ENCODE measurements around the gene HCST.

HCST gene

DNA sequence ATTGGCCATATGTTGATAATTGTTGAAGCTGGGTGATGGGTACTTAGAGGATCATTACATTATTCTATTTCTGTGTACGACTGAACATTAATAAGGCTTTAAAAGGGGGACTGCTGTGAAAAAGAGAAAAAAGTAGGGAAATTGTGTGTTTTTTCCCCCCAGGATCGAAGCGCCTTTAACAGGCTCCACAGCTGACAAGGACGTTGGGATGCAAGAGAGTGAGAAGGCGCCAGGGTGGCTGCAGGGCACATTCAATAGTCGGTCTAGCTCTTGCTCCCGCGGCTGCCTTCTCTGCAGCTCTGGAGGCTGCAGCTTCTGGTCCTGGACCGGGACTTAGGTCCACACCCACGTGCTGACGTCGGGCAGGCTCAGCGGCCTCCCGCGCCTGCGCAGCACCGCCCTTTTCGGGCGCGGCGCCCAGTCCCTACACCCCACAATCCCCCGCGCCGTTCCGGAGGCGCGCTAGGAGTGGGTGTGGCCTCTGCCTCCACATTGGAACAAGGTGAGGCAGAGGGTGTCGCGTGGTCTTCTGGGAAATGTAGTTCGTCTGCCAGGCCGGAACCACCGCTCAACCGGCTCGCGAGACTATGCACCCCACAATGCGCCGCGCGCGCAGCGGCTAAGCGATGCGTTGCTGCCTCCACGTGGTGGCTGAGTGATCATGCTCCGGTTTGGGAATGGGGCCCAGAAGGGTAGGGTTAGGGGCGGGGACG, 29.0 kb downstream of the HCST start (continued):
- TF ChIP-seq ZNF211 (tag by site-specific recombination; IDR thresholded peaks at IDR 0.05; ENCODE audit: low read depth) = no peak
- TF ChIP-seq, protein P1, sequence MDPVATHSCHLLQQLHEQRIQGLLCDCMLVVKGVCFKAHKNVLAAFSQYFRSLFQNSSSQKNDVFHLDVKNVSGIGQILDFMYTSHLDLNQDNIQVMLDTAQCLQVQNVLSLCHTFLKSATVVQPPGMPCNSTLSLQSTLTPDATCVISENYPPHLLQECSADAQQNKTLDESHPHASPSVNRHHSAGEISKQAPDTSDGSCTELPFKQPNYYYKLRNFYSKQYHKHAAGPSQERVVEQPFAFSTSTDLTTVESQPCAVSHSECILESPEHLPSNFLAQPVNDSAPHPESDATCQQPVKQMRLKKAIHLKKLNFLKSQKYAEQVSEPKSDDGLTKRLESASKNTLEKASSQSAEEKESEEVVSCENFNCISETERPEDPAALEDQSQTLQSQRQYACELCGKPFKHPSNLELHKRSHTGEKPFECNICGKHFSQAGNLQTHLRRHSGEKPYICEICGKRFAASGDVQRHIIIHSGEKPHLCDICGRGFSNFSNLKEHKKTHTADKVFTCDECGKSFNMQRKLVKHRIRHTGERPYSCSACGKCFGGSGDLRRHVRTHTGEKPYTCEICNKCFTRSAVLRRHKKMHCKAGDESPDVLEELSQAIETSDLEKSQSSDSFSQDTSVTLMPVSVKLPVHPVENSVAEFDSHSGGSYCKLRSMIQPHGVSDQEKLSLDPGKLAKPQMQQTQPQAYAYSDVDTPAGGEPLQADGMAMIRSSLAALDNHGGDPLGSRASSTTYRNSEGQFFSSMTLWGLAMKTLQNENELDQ (tag by site-specific recombination; IDR thresholded peaks at IDR 0.05; ENCODE audit: low read depth) = no peak
- TF ChIP-seq, protein P2, sequence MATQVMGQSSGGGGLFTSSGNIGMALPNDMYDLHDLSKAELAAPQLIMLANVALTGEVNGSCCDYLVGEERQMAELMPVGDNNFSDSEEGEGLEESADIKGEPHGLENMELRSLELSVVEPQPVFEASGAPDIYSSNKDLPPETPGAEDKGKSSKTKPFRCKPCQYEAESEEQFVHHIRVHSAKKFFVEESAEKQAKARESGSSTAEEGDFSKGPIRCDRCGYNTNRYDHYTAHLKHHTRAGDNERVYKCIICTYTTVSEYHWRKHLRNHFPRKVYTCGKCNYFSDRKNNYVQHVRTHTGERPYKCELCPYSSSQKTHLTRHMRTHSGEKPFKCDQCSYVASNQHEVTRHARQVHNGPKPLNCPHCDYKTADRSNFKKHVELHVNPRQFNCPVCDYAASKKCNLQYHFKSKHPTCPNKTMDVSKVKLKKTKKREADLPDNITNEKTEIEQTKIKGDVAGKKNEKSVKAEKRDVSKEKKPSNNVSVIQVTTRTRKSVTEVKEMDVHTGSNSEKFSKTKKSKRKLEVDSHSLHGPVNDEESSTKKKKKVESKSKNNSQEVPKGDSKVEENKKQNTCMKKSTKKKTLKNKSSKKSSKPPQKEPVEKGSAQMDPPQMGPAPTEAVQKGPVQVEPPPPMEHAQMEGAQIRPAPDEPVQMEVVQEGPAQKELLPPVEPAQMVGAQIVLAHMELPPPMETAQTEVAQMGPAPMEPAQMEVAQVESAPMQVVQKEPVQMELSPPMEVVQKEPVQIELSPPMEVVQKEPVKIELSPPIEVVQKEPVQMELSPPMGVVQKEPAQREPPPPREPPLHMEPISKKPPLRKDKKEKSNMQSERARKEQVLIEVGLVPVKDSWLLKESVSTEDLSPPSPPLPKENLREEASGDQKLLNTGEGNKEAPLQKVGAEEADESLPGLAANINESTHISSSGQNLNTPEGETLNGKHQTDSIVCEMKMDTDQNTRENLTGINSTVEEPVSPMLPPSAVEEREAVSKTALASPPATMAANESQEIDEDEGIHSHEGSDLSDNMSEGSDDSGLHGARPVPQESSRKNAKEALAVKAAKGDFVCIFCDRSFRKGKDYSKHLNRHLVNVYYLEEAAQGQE (tag by site-specific recombination; IDR thresholded peaks at IDR 0.05) = peak; percentile 16; the same call in 1 of the 2 replicates
- peak; percentile 96 for TF ChIP-seq ZNF548 (tag by site-specific recombination; IDR thresholded peaks at IDR 0.05)
- TF ChIP-seq ZNF391 (tag by site-specific recombination; IDR thresholded peaks at IDR 0.05; ENCODE audit: borderline replicate concordance, low read depth) = peak; percentile 96; the same call in 1 of the 2 replicates
- TF ChIP-seq, protein P3, sequence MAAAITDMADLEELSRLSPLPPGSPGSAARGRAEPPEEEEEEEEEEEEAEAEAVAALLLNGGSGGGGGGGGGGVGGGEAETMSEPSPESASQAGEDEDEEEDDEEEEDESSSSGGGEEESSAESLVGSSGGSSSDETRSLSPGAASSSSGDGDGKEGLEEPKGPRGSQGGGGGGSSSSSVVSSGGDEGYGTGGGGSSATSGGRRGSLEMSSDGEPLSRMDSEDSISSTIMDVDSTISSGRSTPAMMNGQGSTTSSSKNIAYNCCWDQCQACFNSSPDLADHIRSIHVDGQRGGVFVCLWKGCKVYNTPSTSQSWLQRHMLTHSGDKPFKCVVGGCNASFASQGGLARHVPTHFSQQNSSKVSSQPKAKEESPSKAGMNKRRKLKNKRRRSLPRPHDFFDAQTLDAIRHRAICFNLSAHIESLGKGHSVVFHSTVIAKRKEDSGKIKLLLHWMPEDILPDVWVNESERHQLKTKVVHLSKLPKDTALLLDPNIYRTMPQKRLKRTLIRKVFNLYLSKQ (tag by site-specific recombination; IDR thresholded peaks at IDR 0.05; ENCODE audit: borderline replicate concordance) = no peak
- TF ChIP-seq ZBTB7A (tag by site-specific recombination; IDR thresholded peaks at IDR 0.05; ENCODE audit: low read depth) = 0 out of 2 replicates have a peak, but pooled peaks have one; percentile 20
- TF ChIP-seq TRIM28 (IDR thresholded peaks at IDR 0.05; ENCODE audit: borderline replicate concordance, low read length) = no peak; the same call in 1 of the 2 replicates
- TF ChIP-seq KLF10 (tag by site-specific recombination; IDR thresholded peaks at IDR 0.05) = peak; percentile 99
- peak; percentile 97 for TF ChIP-seq EGR2 (tag by site-specific recombination; IDR thresholded peaks at IDR 0.05; ENCODE audit: low read depth)
- TF ChIP-seq ZNF394 (tag by site-specific recombination; IDR thresholded peaks at IDR 0.05; ENCODE audit: borderline replicate concordance) = peak; percentile 54; the same call in 1 of the 2 replicates

DNA sequence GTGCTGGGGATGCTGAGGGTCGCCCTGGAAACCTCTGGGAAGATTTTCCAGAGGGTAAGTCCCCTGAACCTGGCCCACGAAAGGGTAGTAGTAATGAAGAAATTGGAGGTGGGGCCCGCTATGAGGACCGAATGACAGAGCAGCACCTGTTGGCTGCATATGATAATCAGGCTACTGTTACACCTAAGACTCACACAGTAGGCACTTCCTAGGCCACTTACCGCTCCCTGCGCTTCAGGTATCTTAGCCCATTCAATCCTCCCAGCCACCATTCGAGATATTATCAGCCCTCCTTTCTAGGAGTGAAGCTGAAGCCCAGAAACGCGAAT, 29.5 kb downstream of the HCST start:
- no peaks in the 10 kb centered on the region for H3K36me3 ChIP-seq (ENCODE audit: control insufficient read depth in 2 of 2, insufficient read depth in 1 of 2, low read length in 2 of 2)
- no peaks in the 10 kb centered on the region; the same call in 1 of the 2 replicates for H3K9me3 ChIP-seq (ENCODE audit: control insufficient read depth, insufficient read depth, low read depth, low read length)
- H3K4me1 ChIP-seq (ENCODE audit: control insufficient read depth, insufficient read depth, low read length) = peaks cover 14% of the 10 kb centered on the region
- POLR2A ChIA-PET = interaction anchor here (0.9 to 2.0 kb wide), 16 partner anchors 10 to 191 kb away, joined by 3 to 23 read pairs (median 6); partner anchors contain the start of genes LIN37, NFKBID, POLR2I and PROSER3
- no peak overlapping the region for H3K27ac ChIP-seq (ENCODE audit: extremely low read depth, low read depth, low read length)
- H3K4me3 ChIP-seq (ENCODE audit: low read depth, low read length) = no peak overlapping the region
- CTCF ChIA-PET = interaction anchor here (0.6 to 8.0 kb wide), 37 partner anchors 9 to 1181 kb away, joined by 3 to 185 read pairs (median 4); partner anchors contain the start of genes APLP1, CAPNS1, KIRREL2 and LIN37
- TF ChIP-seq, protein P4, sequence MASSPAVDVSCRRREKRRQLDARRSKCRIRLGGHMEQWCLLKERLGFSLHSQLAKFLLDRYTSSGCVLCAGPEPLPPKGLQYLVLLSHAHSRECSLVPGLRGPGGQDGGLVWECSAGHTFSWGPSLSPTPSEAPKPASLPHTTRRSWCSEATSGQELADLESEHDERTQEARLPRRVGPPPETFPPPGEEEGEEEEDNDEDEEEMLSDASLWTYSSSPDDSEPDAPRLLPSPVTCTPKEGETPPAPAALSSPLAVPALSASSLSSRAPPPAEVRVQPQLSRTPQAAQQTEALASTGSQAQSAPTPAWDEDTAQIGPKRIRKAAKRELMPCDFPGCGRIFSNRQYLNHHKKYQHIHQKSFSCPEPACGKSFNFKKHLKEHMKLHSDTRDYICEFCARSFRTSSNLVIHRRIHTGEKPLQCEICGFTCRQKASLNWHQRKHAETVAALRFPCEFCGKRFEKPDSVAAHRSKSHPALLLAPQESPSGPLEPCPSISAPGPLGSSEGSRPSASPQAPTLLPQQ (tag by site-specific recombination; IDR thresholded peaks at IDR 0.05) = peak; percentile 7; the same call in 1 of the 2 replicates
- TF ChIP-seq RBAK (tag by site-specific recombination; IDR thresholded peaks at IDR 0.05) (peak; percentile 70; the same call in 1 of the 2 replicates), ZBTB48 (tag by site-specific recombination; IDR thresholded peaks at IDR 0.05) (peak; percentile 47), ZNF10 (tag by site-specific recombination; IDR thresholded peaks at IDR 0.05) (peak; percentile 57; the same call in 1 of the 2 replicates), ZNF76 (tag by site-specific recombination; IDR thresholded peaks at IDR 0.05; ENCODE audit: borderline replicate concordance, low read depth) (no peak), SCRT1 (tag by site-specific recombination; IDR thresholded peaks at IDR 0.05; ENCODE audit: borderline replicate concordance) (peak; percentile 100), REPIN1 (tag by site-specific recombination; IDR thresholded peaks at IDR 0.05; ENCODE audit: low read depth) (no peak), SCRT2 (tag by site-specific recombination; IDR thresholded peaks at IDR 0.05) (peak; percentile 100)
- TF ChIP-seq, protein P2 (tag by site-specific recombination; IDR thresholded peaks at IDR 0.05) = peak; percentile 0; the same call in 1 of the 2 replicates
- TF ChIP-seq, protein P5, sequence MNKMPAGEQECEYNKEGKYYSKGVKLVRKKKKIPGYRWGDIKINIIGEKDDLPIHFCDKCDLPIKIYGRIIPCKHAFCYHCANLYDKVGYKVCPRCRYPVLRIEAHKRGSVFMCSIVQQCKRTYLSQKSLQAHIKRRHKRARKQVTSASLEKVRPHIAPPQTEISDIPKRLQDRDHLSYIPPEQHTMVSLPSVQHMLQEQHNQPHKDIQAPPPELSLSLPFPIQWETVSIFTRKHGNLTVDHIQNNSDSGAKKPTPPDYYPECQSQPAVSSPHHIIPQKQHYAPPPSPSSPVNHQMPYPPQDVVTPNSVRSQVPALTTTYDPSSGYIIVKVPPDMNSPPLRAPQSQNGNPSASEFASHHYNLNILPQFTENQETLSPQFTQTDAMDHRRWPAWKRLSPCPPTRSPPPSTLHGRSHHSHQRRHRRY (tag by site-specific recombination; IDR thresholded peaks at IDR 0.05) = peak; percentile 34; the same call in 1 of the 2 replicates

Data from HEK293 (cell line).